Iris pigment epithelial cell (primary cell): ENCODE measurements around the gene KCNE5.
"Not testable (repeated sequence)": the region's sequence is repeated elsewhere in the genome, so short reads cannot be mapped to it uniquely, and the experiment has no call there.

Experiments used
- DNase-seq: peaks from one replicate; pipeline ENCODE4 v3.0.0-alpha.2; 2011; ENCODE audit warnings: low read depth

The KCNE5 gene

GRCh38 chrX:109624641-109625616 is at the start of gene KCNE5:
KCNE5 (minus strand) TSS chrX:109625172; CDS start chrX:109625020, 152 bp downstream.
- no peak for DNase-seq

- no peak for DNase-seq
Measured at GRCh38 chrX:109672239-109672638, 47.3 kb upstream of the KCNE5 start.

GRCh38 chrX:109671170-109671569 is 46.2 kb upstream of the KCNE5 start:
- DNase-seq: not testable (repeated sequence)

- DNase-seq: no peak
Measured at GRCh38 chrX:109667986-109668385, 43.0 kb upstream of the KCNE5 start.

- no peak for DNase-seq
Measured at GRCh38 chrX:109660435-109661143, 35.6 kb upstream of the KCNE5 start.

GRCh38 chrX:109658391-109658790 is 33.4 kb upstream of the KCNE5 start:
- DNase-seq: no peak

GRCh38 chrX:109657364-109657763 is 32.4 kb upstream of the KCNE5 start:
- DNase-seq: not testable (repeated sequence)

- DNase-seq: no peak
Measured at GRCh38 chrX:109656774-109657173, 31.8 kb upstream of the KCNE5 start.

GRCh38 chrX:109655502-109656201 is 30.7 kb upstream of the KCNE5 start:
- DNase-seq: no peak

- no peak for DNase-seq
Measured at GRCh38 chrX:109654516-109655109, 29.6 kb upstream of the KCNE5 start.

GRCh38 chrX:109644671-109645070 is 19.7 kb upstream of the KCNE5 start:
- not testable (repeated sequence) for DNase-seq

- DNase-seq: no peak
Measured at GRCh38 chrX:109643687-109644086, 18.7 kb upstream of the KCNE5 start.

GRCh38 chrX:109638158-109638557 is 13.2 kb upstream of the KCNE5 start:
- no peak for DNase-seq

- DNase-seq: not testable (repeated sequence)
Measured at GRCh38 chrX:109637477-109637876, 12.5 kb upstream of the KCNE5 start.

- DNase-seq: peak; percentile 19
Measured at GRCh38 chrX:109635146-109635545, 10.2 kb upstream of the KCNE5 start.

GRCh38 chrX:109632906-109633504 is 8.0 kb upstream of the KCNE5 start:
- DNase-seq: peak; percentile 13

- DNase-seq: no peak
Measured at GRCh38 chrX:109629310-109629709, 4.3 kb upstream of the KCNE5 start.

GRCh38 chrX:109626637-109627036 is 1.7 kb upstream of the KCNE5 start:
- DNase-seq: no peak

GRCh38 chrX:109623997-109624396 is 975 bp downstream of the KCNE5 start:
- no peak for DNase-seq

GRCh38 chrX:109622270-109622669 is 2.7 kb downstream of the KCNE5 start:
- DNase-seq: no peak

- DNase-seq: no peak
Measured at GRCh38 chrX:109619771-109620170, 5.2 kb downstream of the KCNE5 start.

- no peak for DNase-seq
Measured at GRCh38 chrX:109614951-109615350, 10.0 kb downstream of the KCNE5 start.
